DMS114 treated with DMSO at 0.1 percent for 48 hours (cell line): ENCODE measurements around the gene SMARCC2.

ENCODE experiments used
- DNase-seq: peaks from one replicate; lab custom pipeline; 2025; ENCODE audit not compliant: unreplicated experiment; lab: John Stamatoyannopoulos, UW

SMARCC2 gene

DNA sequence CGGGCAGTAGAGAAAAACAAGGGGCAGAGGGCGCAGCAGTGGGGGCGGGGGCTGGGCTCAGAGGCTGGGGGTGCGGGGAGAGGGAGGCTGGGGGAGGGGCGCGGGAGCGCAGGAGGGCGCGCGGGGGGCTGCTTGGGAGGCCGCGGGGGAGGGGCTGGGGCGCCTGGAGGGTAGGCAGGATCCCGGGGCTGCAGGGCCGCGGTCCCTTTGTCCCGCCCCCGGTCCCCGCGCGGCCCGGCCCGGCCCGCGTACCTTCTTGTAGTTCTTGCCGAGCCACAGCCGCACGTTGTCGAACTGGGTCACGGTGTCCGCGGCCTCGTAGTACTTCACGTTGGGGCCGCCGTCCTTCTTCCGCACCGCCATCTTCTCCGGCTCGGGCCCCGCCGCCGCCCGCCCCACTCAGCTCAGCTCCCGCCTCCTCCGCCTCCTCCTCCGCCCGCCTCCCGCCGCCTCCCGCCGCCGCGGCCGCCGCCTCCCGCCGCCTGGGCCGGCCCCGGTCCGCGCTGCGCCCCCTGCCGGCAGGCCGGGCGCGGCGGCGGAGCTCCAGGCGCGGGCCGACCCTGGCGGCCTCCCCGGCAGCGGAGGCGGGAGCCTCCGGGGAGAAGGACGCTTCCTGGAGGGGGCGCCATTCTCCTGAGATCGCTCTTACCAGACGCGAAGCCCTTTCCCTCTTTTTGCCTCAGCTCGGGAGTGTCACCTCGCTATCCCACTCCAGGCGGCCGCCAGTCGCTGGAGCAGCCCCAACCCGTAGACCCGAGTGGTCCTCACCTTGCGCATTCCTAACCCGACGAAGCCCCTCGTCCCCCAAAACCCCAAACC is at the start of gene SMARCC2:
Gene SMARCC2 (minus strand): TSS at position 385 of the 819 bp plus-strand sequence. CDS start 22 bp downstream, at position 363.
- peak; percentile 66 for DNase-seq

DNA sequence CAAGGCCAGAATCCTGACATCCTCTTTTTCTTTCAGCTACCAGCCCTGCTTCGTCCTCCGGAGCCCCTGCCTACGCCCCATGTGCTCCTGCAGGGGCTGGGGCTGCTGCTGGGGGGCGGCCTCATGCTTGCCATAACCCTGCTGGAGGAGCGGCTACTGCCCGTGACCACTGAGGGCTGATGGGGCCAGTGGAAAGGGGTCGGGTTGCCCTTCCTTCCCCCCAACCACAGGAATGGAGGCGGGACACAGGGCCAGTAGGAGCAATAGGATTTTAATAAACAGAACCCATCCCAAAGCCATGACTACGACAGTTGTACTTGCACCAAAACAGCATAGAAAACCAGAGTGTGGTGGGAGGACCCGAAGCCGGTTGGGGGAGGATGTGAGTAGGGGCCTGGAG is 48.3 kb upstream of the SMARCC2 start:
- no peak for DNase-seq

DNA sequence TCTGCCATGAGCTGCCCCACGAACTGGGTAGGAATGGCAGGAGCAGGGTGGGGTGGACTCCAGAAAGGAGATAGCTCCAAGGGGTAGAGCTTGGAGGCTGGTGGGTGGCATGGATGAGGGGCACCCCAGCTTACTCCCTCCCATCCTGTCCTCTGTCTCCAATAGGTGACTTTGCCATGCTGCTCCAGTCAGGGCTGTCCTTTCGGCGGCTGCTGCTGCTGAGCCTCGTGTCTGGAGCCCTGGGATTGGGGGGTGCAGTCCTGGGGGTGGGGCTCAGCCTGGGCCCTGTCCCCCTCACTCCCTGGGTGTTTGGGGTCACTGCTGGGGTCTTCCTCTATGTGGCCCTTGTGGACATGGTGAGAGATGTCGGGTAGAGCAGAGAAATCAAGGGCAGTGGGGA is 47.7 kb upstream of the SMARCC2 start:
- no peak for DNase-seq

DNA sequence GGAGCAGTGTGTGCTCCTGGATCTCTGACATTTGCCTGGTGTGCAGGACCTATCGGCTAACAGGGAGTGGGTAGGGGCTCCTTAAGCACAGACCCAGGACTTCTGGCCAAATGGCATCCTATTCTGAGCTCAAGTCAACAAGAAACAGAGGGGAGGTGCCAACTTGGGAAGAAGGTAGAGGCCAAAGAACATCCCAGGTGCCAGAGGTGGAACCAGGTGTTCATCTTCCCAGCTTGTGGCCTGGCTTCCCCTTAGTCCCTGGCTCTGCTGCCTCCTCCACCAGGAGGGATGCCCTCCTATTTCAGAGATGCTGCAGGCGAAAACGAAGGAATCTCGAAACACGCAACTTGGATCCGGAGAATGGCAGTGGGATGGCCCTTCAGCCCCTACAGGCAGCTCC is 46.8 kb upstream of the SMARCC2 start:
- DNase-seq: no peak

DNA sequence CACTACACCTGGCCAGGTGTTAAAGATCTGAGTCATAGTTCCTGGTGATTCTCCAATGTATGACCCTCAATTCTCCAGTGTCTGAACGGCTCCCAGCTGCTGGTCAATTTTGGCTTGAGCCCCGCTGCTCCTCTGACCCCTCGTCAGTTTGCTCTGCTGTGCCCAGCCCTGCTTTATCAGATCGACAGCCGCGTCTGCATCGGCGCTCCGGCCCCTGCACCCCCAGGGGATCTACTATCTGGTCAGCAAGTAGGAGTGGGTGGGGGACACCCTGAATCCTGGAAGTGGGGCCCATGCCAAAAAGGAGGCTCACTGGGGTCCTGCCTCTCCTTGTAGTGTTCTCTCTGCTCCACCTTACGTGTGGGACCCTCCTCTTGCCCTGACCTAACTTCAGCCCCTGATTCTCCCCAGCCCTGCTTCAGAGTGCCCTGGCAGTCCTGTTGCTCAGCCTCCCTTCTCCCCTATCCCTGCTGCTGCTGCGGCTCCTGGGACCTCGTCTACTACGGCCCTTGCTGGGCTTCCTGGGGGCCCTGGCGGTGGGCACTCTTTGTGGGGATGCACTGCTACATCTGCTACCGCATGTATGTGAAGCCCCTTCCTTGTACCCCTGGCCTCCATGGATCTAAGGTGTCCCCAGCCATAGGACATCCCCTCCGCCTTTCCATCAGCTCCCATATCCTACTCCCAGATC is 45.6 kb upstream of the SMARCC2 start:
- DNase-seq: no peak

DNA sequence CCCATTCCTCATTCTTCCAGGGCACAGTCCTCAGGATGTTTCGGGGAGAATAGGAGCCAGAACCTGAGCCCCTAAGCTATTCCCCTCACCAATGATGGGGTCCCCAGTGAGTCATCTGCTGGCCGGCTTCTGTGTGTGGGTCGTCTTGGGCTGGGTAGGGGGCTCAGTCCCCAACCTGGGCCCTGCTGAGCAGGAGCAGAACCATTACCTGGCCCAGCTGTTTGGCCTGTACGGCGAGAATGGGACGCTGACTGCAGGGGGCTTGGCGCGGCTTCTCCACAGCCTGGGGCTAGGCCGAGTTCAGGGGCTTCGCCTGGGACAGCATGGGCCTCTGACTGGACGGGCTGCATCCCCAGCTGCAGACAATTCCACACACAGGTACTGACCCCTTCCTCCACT is 41.9 kb upstream of the SMARCC2 start:
- DNase-seq: no peak

DNA sequence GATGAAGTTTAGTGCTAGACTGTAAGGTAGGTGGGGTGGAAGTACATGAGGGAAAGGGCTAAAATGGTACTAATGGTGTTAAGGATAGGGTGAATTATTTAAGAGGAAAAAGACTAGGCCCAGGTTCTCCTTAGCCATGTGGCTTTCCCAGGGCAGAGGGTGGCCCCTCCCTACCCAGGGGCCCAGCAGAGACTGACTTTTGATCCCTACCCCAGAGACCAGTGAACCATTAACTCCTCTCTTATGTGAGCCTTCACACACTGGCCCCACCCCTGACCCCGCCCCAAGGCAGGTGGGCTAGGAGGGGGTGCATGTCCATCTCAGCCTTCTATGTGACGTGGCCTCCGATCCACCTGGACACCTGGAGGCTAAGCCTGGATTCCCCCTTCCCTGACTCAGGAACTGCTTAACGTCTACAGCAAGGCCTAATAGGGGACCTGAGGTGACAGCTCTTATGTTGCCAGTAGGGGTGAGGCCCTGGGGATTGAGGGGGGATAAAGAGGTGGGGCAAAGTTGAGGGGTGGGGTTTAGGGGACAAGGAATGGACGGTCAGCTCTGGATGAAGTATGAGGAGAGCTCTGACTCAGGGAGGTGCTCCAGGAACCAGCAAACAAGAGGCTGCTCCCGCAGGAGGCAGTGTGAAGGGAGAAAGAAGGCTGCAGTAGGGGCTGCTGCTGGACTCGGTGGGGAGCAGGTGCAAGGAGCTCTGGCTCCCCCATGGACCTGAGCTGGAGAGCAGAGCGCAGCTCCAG is 41.3 kb upstream of the SMARCC2 start:
- no peak for DNase-seq

DNA sequence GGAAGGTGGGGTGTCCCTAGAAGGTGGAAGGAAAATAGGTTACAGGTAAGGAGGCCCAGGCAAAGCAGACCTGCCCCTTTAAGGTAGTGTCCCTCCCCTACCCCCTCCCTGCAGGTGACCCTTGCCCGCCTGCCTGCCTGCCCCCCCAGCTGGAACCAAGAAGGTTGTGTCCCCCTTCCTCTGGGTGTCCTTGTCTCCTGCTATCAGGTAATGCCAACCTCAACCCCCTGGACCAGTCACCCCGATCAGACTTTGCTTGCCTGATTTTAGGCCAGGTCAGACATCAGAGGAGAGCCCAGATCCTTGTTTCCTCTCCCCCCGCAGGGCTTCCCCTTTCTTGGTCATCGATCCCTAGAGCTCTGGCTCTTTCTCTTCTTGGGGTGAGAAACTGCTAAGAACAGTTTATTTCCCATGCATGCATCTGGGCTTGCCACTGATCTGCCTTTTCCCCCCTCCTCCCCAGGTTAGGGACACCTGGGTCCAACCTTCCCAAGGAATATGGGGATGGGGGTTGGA is 40.7 kb upstream of the SMARCC2 start, which contains the start of gene SLC39A5:
Gene SLC39A5 (plus strand): TSS at position 136 of the 516 bp plus-strand sequence. CDS start 1,224 bp downstream, outside the sequence.
- no peak for DNase-seq

DNA sequence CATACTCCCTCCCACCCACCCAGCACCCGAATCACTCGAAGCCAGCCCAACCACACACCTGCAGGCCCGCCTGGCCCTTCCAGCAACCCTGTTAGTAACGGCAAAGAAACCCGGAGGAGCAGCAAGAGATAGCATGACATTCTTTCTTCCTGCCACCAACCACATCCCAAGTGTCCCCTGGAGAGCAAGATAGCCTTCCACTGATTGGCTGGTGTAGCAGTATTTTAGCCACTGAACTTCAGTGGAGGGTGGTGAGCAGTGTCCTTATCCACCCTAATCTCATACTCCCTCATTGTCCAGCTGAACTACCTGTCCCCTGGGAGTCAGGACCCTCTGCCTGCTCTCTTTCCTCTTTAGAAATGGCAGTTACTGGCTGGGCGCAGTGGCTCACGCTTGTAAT is 39.8 kb upstream of the SMARCC2 start:
- DNase-seq: no peak

DNA sequence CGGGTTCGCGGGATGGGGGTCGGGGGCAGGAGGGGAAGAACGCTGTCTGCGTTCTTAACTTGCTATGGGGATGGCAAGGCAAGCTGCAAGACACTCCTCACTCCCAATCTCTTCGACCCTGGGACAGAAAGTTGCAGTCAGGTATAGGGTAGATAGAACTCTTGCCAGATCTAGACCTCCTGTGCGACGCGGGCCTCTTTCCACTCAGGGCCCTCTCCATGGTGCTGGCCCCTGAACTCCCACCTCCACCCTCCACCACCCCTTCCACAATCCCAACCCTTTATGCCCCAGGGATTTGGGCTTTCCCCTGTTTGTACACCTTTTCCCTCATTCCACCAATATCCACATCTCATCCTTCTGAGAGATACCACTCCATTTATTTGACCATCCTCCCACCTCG is 35.7 kb upstream of the SMARCC2 start:
- no peak for DNase-seq

DNA sequence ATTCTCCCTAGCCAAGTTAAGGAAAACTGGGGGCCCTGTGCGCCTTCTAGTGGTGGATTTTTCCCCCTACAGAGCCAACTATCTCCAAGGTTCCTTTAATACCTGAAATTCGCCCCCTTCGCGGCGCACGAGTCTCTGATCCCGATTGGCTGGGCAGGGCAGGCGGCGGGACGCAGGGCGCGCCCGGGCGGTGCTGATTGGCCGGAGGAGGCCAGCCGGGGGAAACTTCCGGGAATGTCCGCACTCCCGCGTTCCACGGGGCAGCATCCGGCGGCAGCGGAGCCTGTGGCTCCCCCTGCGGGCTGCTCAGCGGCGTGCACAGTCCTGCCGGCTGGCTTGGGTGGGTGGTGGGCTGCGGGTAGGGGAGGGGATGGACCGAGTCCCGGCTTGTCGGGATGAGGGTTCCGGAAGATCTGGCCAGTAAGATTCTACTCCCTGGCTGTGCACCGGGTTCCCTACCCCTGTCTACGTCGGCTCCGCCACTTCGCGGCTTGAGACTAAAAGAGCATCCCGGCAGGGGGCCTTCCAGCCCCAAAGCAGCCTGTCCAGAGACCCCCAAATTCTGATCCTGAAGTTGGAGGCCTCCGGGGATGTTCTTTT is 34.9 kb upstream of the SMARCC2 start, which contains the start of gene NABP2:
Gene NABP2 (plus strand): TSS at position 241 of the 600 bp plus-strand sequence. CDS start 515 bp downstream, outside the sequence.
- peak; percentile 97 for DNase-seq

DNA sequence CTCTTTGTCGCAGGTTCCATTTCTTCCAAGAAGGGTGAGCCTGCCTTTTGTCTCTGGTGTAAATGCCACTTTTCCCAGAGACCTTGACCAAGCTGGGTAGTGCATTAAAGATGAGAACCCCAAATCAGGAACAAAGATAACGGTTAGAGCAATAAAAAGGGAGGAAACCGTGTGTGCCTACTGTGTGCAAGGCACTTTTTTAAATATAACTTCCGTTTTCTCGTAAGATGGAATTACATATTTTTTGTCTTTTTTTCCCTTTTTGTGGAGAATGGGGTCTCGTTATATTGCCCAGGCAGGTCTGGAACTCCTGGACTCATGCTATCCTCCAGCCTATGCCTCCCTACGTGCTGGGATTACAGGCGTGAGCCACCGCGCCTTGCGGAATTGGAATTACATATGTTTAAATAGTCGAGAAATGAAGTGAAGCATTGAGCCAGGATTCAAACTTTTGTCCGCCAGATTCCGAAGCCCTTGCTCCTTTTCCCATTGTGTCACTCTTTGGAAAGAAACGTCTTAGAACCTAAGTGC is 34.4 kb upstream of the SMARCC2 start:
- DNase-seq: no peak

DNA sequence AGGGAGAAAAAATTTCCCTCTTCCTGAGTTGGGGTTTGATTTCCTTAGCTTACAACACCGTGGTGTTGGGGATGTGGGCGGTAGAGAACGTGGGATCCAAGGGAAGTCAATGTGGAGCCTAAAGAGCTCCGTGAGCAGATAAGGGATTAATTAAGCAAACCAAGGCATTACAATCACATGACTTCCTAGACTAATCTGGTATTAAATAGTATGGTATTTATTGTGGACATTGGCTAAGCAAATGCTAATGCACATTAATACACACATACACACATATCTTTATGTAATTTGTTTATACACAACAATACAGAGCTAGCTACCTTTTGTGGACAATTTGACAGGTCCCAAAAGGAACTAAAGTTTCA is 33.2 kb upstream of the SMARCC2 start:
- no peak for DNase-seq

DNA sequence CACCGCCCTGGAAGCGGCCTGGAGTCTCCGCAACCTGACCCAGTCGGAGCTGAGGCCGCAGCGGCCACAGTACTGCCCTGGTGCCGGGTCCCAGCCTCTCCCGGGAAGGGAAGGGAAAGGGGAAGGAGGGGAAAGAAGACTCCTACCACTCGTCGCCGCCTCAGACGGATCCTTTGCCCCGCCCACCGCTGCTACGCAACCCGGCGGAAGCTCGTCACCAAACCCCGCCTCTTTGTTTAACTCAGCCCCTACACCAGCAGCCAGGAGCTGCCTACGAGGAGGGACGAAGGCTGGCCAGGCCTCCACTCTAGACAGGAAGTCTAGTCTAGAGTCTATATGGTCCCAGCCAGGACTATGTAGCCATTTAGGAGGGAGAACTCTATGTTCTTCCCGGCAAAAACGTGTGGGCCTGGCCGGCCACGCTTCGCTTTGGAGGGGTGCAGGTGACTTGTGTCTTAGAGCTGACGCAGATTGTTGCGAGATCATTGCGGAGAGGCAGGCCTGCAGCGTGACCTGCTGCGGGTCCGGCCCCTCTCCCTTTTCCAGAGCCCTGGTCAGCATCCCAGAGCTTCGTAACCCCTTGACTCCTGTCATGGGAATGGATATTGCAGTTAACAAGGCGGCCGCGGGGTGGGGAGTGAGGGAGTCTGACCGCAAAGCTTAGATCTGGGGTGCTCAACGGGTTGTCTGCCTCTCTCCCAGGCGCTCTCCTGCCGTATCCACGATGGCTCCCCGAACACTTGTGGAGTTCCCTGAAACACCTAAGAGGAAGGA is 32.7 kb upstream of the SMARCC2 start, which contains the start of gene RNF41:
Gene RNF41 (minus strand): TSS at position 166 of the 774 bp plus-strand sequence. CDS start 7,875 bp downstream, outside the sequence.
- peak; percentile 92 for DNase-seq

DNA sequence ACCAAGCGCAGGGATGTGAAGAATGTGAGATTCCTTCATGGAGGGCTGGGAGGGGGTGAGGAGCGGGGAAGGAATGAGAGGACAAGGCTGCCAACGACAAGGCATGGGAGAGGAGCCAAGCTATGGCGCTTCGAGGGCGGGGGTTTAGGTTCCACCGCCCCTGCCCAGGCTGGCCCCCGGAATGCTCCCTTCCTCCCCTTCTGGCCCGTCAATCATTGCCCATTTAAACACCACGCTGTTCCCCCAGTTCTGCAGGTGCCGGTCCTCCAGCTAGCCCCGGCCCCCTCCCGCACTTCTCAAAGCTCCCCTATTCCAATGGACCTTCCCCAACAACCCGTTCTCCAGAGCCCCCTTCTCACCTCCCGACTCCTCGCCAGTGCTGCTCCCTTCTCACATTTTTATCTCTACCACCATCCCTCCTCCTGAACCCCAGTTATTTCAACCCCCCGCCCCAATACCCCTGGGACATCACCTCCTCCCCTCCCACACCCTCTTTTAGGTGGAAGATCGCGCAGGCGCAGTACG is 32.0 kb upstream of the SMARCC2 start:
- no peak for DNase-seq

DNA sequence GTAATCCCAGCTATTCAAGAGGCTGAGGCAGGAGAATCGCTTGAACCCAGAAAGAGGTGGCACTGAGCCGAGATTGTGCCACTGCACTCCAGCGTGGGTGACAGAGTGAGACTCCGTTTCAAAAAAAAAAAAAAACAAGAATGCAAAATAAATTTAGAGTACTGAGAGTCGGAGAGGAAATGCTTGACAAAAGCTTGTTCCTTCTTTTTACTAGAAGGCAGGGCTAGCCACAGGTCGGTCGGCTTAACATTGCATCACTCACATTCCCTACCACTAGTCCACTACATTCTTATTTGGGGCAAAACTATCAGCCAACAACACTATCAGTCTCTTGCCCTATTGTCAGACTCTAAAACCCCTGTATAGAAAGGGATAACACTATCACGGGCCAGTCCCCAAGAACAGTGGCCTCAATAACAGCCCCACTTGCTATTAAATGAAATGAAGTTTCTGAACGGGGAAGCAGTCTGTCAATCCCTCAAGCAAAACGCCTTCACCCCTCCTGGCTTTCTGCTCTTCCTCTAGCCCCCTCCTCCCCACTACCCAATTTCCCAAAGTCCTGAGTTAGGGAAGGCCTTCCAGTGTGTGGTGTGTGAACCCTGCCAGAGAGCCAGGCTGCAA is 31.4 kb upstream of the SMARCC2 start:
- DNase-seq: no peak

DNA sequence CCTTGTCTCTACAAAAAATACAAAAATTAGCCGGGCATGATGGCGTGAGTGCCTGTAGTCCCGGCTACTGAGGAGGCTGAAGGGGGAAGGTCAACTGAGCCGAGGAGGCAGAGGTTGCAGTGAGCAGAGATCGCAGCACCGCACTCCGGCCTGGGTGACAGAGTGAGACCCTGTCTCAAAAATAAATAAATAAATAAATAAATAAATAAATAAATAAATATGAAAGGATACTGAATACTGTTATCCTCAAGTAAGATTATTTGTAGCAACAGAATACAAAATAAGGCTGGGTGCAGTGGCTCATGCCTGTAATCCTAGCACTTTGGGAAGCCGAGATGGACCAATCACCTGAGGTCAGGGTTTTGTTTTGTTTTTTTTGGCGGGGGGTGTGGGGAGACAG is 30.6 kb upstream of the SMARCC2 start:
- no peak for DNase-seq

DNA sequence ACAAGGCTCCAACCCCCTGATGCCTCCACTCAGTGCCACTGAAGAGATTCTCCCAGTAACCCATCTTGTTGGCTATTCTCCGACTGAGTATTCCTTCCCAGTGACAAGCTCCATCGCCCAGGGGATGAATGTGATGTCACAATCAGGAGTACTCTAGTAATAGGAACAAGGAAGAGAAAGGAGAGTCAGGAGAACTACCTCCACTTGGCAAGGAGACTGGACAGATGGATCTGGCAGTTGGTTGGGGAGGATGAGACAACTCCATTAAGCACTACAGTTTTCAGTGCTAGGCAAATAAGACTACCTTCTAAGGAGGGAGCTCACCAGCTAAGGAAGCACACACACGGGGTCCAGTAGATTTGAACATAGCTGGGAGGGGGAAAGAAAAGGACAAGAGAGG is 27.2 kb upstream of the SMARCC2 start:
- DNase-seq: no peak

DNA sequence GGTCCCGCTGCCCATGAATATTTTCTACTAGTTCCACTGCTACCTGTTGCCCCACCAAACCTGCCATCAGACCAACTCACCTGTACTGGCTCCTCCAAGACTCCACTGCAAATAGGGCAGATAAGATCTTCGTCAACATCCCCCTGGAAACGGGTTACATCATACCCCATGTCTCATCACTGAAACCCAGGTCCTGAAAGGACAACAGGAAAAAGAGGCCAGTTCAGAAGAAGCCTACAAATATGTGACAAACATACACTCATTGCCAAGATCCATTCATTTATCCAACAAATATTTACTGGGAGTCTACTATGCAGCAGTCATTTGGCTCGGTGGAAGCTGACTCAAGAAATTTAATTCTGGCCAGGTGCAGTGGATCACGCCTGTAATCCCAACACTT is 24.6 kb upstream of the SMARCC2 start:
- DNase-seq: no peak
